Peyer's patch (tissue), 4 donors: Measurements from ENCODE around the gene NARS2.

ENCODE experiments used
- CTCF ChIP-seq, 6 experiments: fragments of 450-650 bp in 4 of 6; fragments of 200-600 bp in 2 of 6; sonication (generic) in 1 of 6; IDR thresholded peaks; one replicate each; pipeline ENCODE4 v1.5.1; 2017 to 2019; ENCODE audit warnings: antibody characterized with exemption in 6 of 6, mild to moderate bottlenecking in 3 of 6, moderate library complexity in 1 of 6
- POLR2A ChIP-seq, 2 donors: fragments of 450-650 bp; IDR thresholded peaks; one replicate each; pipeline ENCODE4 v1.5.1; 2017; ENCODE audit warnings: antibody characterized with exemption in 2 of 2, mild to moderate bottlenecking in 2 of 2, moderate library complexity in 2 of 2

- no peak for TF ChIP-seq CTCF (IDR thresholded peaks at IDR 0.05)
- TF ChIP-seq POLR2A (IDR thresholded peaks at IDR 0.05) = no peak
Observed at GRCh38 chr11:78403781-78404180, 170.9 kb downstream of the NARS2 start.
